HG03095 (cell line): ENCODE measurements around the gene PPP4R4.

ENCODE experiments used
- ATAC-seq: cut with Tn5 transposase; IDR thresholded peaks from one replicate; pipeline ENCODE4 v1.9.1; 2021; ENCODE audit warnings: moderate library complexity; ENCODE audit not compliant: unreplicated experiment

PPP4R4 gene

DNA sequence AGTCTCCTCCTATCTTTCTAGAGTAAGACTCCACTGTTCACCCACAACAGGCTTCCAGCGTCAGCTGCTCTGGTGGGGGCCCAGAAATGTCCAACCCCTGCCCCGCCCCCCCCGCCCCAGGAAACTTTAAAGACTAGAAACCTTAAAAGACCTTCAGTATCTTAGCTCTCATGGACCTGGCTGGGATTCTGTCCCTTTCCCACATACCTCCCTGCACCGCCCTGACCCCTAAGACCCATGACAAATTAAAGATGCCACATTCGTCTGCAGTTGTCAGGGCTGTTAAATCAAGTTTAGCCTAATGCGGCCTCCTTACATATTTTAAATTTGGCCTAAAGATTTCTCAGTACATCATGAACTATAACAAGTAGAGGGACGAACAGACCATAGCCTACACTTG, 129.0 kb downstream of the PPP4R4 start:
- no peak for ATAC-seq

DNA sequence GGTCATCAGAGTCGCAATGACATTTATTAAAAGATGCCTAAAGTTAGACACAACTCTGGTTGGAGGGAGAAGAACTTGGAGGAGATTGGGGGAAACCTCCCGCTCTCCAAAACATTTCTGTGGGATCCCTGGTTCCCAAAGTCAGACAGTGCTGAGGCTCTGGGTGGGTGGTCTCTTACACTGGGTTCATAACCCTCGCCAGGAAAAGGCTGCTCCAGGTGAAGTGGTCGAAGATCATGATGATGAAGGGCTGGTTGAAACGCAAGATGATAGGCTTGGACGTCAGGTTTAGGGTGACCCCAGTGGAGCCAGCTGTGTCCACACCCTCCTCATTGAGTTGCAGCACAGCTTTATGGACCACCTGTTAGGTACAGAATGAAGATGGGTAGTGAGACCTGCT, 130.1 kb downstream of the PPP4R4 start:
- no peak for ATAC-seq

- no peak for ATAC-seq
Observed at GRCh38 chr14:94305620-94306019, 131.5 kb downstream of the PPP4R4 start.

- no peak for ATAC-seq
Observed at GRCh38 chr14:94306047-94306978, 132.2 kb downstream of the PPP4R4 start.

- ATAC-seq, result no peak
Observed at GRCh38 chr14:94307410-94307992, 133.4 kb downstream of the PPP4R4 start.

DNA sequence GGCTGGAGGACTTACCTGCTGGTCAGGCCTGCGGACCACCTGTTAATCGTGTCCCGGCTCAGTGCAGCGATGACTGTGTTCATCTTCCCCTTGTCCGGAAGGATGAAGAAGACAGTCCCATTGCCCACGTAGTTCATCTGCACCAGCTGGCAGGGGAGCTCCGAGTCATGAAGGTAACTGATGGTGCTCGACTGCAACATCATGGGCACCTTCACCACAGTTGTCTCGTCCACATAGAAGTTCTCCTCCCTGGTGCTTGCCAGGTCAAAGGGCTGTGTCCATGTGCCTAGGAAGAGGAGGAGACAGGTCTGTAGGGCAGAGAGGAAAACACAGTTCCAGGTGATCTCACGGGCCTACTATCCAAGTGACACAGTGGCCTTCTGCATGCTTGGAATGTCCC, 135.6 kb downstream of the PPP4R4 start:
- no peak for ATAC-seq

GRCh38 chr14:94310248-94310647, 136.1 kb downstream of the PPP4R4 start:
- ATAC-seq, result no peak

GRCh38 chr14:94312481-94313246, 138.5 kb downstream of the PPP4R4 start:
- ATAC-seq, result no peak

DNA sequence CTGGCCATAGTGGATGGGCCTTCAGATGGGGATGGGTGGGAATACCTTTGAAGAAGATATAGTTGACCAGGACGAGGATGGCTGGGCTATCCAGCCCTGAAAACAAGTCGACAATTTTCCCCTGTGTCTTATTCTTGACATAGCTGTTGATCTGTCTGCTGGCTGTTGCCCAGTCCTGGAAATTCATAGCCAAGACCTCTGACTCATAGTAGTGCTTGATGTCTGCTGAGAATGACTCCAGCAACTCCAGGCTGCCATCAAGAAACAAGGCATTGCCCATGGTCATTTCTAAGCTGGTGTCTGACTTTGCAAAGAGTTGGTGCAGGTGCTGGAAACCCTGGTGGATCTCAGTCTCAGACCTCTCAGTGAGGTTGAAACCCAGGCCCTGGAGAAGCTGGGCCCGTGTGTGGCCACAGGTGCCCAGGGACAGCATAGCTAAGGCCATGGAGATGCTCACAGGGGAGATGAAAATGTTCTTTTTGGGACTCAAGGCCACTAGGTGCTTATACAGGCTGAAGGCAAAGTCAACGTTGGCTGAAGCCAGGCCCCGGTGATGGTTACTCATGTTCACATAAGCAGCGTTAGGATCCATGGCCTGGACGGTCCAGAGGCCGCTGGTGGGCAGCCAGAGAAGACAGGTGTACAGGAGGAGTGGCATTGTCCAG, 140.0 kb downstream of the PPP4R4 start:
- ATAC-seq, result no peak

DNA sequence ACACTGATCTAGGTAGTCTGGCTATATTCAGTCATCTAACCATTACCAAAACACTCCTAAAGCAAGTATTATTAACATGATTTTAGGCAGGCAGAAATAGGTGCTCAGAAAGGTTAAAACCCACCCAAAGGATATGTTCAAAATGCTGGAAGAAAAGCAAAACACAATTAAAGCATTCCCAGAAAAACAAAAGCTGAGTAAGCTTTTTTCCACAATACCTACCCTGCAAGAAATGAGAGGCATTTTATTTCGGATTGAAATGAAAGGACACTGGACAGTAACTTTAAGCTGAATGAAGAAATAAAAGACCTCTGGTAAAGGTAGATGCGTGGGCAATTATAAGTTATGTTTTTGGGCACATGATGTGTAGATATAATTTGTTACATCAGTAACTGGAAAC, 140.8 kb downstream of the PPP4R4 start:
- no peak for ATAC-seq

- ATAC-seq, result no peak
Observed at GRCh38 chr14:94316692-94317091, 142.6 kb downstream of the PPP4R4 start.

DNA sequence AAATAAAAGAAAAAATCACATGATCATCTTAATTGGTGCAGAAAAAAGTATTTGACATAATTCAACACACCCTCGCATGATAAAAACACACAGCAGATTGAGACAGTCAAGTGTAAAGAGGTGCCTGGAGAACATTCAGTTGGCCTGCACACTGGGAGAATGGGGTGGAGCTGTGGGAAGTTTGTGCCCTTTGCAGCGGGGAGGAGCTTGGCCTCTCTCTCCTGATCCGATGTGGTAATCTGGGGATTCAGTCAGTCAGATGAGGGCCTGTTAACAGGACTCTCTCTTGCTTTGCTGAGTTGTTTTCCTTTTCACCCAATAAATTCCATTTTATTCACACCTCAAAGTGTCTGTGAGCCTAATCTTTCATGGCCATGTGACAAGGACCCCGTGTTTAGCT, 143.1 kb downstream of the PPP4R4 start:
- ATAC-seq, result no peak

DNA sequence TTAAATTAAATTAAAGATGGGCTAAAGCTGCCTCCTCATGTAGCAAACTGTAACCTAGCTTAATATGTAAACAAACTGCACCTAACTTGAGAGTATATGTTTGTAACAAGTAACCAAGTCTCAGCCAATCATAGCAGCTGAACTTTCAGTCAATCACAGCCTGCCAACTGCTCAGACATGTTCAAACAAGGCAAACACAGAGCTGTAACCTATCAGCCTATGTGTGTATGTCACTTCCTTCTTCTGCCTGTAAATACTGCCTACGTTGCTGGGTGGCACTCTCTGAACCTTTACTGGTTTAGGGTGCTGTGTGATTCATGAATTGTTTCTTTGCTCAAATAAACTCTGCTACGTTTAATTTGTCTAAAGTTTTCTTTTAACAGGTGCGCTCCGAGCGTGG, 146.1 kb downstream of the PPP4R4 start:
- ATAC-seq, result no peak

- ATAC-seq, result no peak
Observed at GRCh38 chr14:94321421-94322271, 147.5 kb downstream of the PPP4R4 start.

GRCh38 chr14:94322648-94323570, 148.8 kb downstream of the PPP4R4 start, which contains the start of gene SERPINA6:
Gene SERPINA6 (minus strand): TSS chr14:94323336. CDS start chr14:94314648, 8,688 bp downstream.
- ATAC-seq, result no peak

GRCh38 chr14:94328196-94328595, 154.1 kb downstream of the PPP4R4 start:
- ATAC-seq, result no peak
